ENCODE results near the gene EFNA4. TPM values are rescaled to one million over a fixed set of nuclear protein-coding genes. Genes with fewer than 3 reads are reported as not detected.

Gene EFNA4
- total RNA-seq, 1 experiment from 2014 or later = 11.8 TPM

DNA sequence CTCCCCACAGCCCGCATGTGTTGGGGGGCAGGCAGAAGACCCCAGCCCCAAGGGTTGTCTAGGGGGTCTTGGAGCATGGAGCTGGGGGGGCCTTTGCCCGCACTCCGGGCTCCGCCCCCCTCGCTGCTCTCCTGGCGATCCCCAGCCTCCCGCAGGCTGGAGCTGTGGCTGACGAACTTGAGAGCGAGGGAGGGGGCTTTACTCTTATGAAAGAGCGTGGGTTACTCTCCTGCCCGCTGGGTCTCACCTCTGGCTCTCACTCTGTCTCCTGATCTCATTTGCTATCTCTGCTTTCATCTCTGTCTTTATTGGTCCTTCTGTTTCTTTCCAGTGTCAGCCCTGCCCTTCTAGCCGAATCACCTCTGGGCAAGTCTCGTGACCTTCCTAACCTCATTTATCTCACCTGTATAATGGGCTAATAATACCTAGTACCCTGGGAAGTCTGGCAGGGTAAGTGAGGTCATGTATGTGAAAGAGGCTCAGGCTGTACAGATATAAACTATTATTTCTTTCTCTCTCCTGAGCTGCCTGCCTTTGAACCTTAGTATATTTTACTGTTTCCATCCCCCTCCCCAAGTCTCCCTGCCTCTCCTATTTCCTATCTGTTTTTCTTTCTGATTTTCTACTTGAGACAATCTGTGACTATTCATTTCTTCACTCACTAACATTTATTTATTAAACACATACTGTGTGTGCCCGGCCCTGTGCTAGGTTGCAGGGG, 731 bp downstream of the EFNA4 start:
- Histone ChIP-seq H2BK12ac (ENCODE audit: insufficient read length, low read depth, low read length) (no peak overlapping the region), H3K4me1 (ENCODE audit: insufficient read depth, low read length) (peaks cover 3% of the 10 kb centered on the region; the same call in 1 of the 2 replicates), H3K27me3 (ENCODE audit: insufficient read depth, low read length) (no peaks in the 10 kb centered on the region), H4K5ac (ENCODE audit: insufficient read length, low read depth, low read length) (no peak overlapping the region), H3K4ac (ENCODE audit: low read depth, low read length) (no peak overlapping the region), H3K14ac (ENCODE audit: insufficient read depth, low read length) (peak overlapping the region; percentile 87; the same call in 1 of the 2 replicates), H4K91ac (ENCODE audit: insufficient read length, low read depth, low read length) (no peak overlapping the region), H2BK120ac (ENCODE audit: low read depth, low read length, poor library complexity, severe bottlenecking) (no peak overlapping the region), H3T11ph (ENCODE audit: low read length) (no peak overlapping the region), H3K23ac (ENCODE audit: insufficient read length, low read depth, low read length) (no peak overlapping the region), H3K4me2 (ENCODE audit: insufficient read depth, insufficient read length, low read length) (peak overlapping the region; percentile 82), H2BK15ac (ENCODE audit: low read depth, low read length) (no peak overlapping the region), H3K79me2 (ENCODE audit: insufficient read depth, low read length) (no peaks in the 10 kb centered on the region; the same call in 1 of the 2 replicates), H3K9ac (ENCODE audit: extremely low read depth, insufficient read length, low read length) (peak overlapping the region; percentile 34), H3K56ac (ENCODE audit: insufficient read length, low read depth, low read length) (no peak overlapping the region), H3K79me1 (ENCODE audit: insufficient read depth, low read depth, low read length, poor library complexity, severe bottlenecking) (no peaks in the 10 kb centered on the region), H2BK20ac (ENCODE audit: low read depth, low read length, poor library complexity, severe bottlenecking) (no peak overlapping the region), H3K23me2 (ENCODE audit: insufficient read length, low read depth, low read length, poor library complexity, severe bottlenecking) (peaks cover 17% of the 10 kb centered on the region), H4K8ac (replicated peaks; ENCODE audit: insufficient read length, low read depth, low read length) (no peak overlapping the region), H2AK5ac (ENCODE audit: insufficient read length, low read length) (no peak overlapping the region), H2AFZ (ENCODE audit: low read length) (no peak overlapping the region), H4K20me1 (ENCODE audit: control insufficient read depth, insufficient read depth, insufficient read length) (no peaks in the 10 kb centered on the region), H3K9me3 (ENCODE audit: control insufficient read depth, low read depth, low read length) (no peaks in the 10 kb centered on the region), H3K18ac (ENCODE audit: insufficient read length, low read depth, low read length) (peak overlapping the region; percentile 60), H2BK5ac (ENCODE audit: insufficient read length, low read length) (no peak overlapping the region), H3K27ac (ENCODE audit: insufficient read length, low read depth, low read length) (no peak overlapping the region)
- Mint-ChIP-seq H3K27me3 (ENCODE audit: low read depth) (peaks cover 2% of the 10 kb centered on the region), H3K4me1 (peaks cover 18 to 33% of the 10 kb centered on the region in 2 experiments), H3K27ac (peak overlapping the region in 2 of 3 experiments; percentile 9 to 56; a peak in 3 of 7 replicates), H3K9me3 (no peaks in the 10 kb centered on the region; a peak in 1 of 5 replicates), H3K4me3 (peak overlapping the region; percentile 66 to 85), H3K36me3 (ENCODE audit: insufficient read depth in 1 of 3, low read depth in 3 of 3) (peaks cover 9 to 32% (median 28%) of the 10 kb centered on the region in 3 experiments)
- DNase-seq = peak; percentile 72
- no CpG with 5 or more reads among the region's 14 CpGs for WGBS (ENCODE audit: extremely low coverage, insufficient read length, low lambda C conversion rate)
- TF ChIP-seq, protein P1, sequence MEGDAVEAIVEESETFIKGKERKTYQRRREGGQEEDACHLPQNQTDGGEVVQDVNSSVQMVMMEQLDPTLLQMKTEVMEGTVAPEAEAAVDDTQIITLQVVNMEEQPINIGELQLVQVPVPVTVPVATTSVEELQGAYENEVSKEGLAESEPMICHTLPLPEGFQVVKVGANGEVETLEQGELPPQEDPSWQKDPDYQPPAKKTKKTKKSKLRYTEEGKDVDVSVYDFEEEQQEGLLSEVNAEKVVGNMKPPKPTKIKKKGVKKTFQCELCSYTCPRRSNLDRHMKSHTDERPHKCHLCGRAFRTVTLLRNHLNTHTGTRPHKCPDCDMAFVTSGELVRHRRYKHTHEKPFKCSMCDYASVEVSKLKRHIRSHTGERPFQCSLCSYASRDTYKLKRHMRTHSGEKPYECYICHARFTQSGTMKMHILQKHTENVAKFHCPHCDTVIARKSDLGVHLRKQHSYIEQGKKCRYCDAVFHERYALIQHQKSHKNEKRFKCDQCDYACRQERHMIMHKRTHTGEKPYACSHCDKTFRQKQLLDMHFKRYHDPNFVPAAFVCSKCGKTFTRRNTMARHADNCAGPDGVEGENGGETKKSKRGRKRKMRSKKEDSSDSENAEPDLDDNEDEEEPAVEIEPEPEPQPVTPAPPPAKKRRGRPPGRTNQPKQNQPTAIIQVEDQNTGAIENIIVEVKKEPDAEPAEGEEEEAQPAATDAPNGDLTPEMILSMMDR (conservative IDR thresholded peaks at IDR 0.05) = no peak

Data from H9 (cell line).